NCI-H187 (cell line): Measurements from ENCODE around the gene SCN5A.
"Not testable (repeated sequence)": the region's sequence is repeated elsewhere in the genome, so short reads cannot be mapped to it uniquely, and the experiment has no call there.

Experiments
- DNase-seq, 2 experiments: peaks; one replicate each; lab custom pipeline; 2025; lab: John Stamatoyannopoulos, UW

Gene SCN5A

DNA sequence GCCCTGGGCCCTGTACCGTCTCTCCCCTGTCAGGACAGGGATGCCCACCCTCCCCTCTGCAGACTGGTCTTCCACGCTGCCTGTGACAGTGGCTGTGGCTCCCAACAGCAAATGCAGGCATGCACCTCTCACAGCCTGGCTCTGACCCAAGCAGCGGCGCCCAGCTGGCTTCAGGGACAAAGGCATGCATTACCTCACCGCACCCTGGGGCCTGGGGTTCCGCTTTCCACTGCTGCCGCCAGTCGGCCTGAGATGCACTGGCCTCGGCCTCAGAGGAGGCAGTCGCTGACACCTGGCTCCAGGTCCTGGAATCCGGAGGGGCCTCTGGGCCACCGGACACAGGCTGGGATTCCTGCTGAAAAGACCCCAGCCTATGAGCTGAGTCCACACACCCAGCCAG, 70.3 kb downstream of the SCN5A start:
- DNase-seq: no peak

DNA sequence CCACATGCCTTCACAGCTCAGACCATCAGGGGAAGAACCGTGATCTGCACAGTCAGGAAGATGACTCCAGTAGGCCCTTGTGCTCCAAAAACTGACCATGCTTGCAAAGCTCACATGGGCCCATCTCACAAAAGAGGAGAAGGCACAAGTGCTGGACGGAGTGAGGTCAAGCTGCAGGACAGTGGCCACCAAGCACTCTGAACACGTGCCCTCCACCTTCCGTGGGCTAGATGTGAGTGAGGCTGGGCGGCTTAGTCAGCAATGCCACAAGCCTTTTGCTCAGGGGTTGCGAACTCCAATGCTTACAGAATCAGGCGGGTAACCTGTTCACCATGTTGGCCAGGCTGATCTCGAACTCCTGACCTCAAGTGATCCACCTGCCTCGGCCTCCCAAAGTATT, 70.9 kb downstream of the SCN5A start:
- DNase-seq: no peak

DNA sequence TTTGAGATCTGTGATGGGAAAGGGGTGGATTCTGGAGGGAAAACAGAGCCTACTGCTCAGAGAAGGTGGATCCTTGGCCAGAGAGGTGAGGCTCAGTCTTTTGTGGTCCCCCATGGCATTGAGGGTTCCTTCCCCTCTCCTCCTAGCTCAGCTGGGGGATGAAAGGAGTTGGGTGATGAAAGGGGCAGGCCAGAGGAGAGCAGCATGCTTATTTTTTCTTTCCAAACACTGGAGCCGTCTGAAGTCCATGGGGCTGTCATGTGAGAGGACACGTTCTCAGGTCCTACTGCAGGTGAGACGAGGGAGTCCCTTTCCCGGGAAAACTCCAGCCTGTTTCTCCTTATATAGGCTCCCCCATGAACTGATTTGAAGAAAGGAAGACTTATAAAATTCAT, 71.4 kb downstream of the SCN5A start:
- DNase-seq: no peak

DNA sequence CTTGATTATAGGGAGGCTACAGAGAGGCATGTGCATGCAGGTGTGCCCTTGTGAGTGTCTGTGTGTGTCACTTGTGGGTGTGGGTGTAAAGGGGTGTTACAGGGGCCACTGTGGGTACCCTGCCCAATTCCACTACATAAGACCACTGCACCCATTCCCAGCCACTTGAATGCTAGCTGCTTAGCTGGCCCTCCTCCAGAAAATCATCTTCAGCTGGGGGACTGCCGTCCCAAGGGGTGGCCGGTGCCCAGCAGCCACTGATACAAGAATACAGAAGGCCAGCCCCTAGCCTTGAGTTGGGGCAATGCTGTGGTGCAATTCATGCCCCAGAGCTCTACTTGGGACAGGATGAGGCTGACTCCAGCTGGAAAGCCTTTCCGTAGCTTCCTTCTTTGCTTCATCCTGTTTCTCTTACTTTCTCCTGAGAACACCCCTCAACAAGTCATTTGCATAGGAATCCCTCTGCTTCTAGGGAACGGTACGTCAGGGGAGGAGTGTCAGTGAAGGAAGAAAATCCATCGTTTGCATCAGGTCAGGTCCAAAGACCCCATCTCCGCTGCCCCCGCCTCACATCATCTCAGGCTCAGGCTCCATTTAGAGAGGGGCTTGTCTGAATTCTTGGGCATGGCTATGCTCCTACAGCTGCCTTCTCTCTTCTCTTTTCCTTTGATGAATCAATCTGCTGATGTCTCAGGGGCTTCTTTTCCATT, 72.0 kb downstream of the SCN5A start:
- no peak for DNase-seq

DNA sequence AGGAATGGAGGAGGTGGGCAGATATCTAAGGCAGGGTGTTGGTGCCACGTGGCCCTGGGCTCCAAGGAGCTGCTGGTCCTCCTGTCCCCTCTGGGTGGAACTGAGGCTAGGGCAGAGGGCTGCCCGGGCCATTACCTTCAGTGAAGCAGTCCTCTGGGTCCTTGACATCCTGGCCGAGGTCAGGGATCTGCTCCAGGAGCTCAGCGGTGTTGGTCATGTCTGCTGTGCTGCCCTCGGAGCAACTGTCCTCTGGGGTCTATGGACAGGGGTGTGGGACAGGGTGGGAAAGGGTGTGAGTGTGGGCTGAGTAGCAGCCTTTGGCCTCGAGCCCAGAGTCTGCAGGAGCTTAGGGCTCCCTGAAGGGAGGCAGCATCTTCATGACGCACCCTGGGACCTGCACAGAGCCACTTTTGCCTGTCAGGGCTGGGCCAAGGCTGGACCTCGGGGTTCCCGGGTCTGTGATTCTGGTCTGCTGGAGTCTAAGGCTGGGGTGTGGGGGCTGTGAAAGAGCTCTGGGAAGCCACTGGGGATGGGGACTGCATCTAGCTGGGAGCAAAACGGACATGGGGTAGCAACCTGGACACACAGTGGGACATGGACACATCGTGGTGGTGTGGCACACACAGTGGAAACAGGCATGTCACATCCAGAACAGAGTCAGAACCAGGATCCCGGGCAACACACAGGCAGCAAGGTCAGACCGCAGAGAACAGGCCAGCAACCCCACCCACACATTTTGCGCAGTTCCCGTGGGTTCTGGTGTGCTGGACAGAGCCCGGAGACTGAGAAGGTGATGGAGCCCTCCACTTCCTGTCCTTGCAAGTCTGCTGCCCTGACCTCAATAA, 72.7 kb downstream of the SCN5A start:
- DNase-seq: no peak

DNA sequence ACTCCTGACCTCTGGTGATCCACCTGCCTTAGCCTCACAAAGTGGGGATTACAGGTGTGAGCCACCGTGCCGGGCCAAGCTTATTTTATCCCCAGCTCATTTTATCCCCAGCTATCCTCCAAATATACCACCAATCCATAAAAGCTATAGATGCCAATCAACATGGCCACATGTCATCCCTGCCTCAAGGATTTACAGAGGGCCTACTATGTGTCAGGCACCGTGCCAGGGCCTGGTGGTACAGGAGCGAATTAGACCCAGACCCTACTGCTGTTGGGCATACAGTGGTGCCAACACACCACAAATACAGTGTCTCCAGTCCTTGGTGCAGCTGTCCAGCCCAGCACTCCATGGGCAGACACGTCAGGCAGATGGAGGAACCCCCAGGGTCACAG, 73.4 kb downstream of the SCN5A start:
- DNase-seq: no peak

DNA sequence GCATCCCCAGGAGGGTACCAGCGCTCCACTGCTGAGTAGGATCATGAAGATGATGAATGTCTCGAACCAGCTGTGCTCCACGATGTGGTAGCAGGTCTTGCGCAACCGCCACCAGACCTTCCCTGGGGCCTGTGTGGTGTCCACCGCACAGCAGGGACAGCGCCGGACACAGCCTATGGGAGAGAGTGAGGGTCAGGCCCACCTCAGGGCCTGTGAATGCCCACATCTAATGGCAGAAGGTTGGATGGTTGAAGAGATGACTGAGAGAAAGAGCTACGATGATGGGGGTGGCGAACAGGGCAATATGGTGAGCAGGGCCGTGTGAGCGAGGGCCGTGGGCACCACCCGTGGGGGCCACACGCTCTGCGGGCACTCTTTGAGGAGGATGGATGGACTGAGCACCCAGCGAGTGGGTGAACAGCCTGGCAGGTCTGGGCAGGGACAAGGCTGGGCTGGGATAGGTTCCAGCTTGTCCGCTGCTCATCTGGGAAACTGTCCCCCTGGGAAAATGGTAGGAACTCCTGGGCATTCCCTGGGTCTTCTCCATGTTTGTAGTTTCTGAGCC, 74.1 kb downstream of the SCN5A start:
- DNase-seq: no peak

DNA sequence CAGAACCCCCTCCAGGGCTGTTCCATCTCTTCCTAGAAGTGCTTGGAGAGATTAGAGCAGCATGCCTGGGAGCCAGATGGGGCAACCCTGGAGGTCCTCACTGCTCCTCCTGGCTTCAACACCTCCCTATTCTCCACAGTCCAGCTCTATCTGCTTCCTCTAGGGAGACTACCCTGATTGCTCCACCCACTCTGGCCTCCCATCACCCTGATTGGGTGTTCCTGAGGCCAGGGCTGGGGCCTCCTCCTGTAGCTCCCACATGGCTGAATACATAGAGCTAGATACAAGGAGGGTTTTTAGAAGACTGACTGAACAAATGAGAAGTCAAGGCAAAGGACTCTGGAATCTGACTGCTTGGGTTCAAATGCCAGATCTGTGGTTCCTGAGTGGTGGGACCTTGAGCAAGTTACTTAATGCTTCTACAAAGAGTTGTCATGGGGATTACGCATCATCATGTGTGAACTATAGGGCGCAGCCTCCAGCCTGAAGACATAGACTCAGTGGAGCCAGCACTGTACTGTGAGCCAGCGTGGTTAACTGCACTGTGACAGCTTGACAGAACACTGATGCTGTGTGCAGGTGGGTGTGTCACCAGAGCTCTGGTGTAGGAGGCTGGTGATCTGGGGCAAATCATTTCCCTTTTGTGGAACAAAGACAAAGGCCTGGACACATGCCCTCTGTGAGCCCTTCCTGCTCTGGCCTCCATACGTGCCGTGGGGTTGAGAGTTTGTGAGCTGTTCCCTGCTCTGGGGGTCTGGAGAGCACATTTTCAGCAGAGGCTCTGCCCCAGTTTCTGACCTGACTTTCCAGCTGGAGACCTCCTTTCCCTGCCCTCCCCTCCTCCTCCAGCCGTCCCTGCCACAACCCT, 74.8 kb downstream of the SCN5A start:
- no peak for DNase-seq

DNA sequence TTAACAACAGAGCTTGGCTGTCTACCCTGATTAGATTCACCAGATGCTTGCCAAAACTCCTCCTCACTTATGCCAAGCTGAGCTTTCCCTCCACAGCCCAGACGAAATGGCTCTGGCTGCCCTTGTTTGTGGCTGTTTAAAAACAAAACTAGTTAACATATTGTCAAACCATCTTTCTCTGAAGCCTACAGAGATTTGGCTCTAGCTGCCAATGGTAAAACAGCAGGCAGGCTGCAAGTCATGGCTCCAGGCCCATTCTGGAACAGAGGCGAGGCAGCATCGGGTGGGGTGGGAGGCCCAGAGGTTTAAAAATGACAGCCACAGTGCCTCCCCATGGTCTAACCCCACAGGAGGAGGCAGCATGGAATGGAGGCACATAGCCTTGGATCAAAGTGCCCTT, 75.9 kb downstream of the SCN5A start:
- no peak for DNase-seq

DNA sequence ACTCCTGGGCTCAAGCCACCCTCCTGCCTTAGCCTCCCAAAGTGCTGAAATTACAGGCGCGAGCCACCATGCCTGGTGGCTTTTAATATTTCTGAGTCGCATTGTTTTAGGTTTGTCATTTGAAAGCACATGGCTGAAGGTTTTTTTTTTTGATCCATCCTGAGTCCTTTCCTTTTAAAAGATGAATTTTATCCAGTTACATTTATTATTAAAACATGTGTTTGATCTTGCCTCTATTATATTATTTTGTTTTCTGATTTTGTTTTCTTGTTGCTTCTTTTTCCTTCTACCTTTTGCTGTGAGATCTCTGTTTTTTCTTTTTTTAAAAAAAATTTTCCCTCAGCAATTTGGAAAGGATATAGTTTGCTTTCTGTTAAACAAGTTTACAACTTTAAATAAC, 76.4 kb downstream of the SCN5A start:
- DNase-seq: no peak

DNA sequence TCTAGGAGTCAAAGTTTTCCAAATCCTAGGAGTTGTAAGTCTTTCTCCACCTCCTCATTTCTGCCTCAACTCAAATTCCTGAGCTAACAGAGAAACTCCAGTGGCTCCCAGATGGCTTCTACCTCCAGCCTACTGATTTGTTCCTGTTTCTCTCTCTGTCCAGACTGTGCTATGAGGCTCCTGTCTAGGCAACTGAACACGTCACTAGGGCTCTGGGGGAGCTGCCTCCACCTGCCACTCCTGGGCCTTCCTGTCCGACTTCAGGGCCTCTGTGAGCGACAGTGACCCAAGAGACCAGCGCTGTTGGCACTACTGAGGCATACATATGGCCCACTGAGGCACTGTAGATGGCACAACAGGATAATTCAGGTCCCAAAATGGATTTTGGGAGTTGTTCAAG, 82.0 kb downstream of the SCN5A start:
- no peak for DNase-seq

DNA sequence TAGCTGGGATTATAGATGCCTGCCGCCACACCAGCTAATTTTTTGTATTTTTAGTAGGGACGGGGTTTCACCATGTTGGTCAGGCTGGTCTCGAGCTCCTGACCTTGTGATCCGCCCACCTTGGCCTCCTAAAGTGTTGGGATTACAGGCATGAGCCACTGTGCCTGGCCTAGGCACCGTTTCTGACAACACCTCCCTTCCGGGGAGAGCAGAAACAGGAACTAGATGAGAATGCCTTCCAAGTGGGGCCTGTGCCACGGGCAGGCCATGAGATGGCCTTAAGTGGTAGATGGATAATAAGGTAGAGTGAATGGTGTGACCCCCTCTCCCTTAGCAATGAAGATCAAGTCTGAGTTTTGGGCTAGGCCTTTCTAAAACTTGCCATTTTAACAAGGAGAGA, 82.7 kb downstream of the SCN5A start:
- DNase-seq: not testable (repeated sequence)

DNA sequence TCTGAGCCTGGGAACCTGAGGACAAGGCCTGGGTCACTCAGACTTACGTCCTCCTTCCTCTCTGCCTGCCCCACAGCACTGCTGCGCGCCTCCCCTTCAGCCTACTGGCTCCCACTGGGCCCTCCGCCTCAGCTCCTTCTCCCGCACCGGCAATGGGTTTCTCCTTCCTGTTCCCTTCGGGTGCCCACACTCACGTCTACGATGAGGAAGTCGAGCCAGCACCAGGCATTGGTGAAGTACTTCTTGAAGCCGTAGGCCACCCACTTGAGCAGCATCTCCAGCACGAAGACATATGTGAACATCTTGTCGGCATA, 83.3 kb downstream of the SCN5A start:
- DNase-seq: no peak

DNA sequence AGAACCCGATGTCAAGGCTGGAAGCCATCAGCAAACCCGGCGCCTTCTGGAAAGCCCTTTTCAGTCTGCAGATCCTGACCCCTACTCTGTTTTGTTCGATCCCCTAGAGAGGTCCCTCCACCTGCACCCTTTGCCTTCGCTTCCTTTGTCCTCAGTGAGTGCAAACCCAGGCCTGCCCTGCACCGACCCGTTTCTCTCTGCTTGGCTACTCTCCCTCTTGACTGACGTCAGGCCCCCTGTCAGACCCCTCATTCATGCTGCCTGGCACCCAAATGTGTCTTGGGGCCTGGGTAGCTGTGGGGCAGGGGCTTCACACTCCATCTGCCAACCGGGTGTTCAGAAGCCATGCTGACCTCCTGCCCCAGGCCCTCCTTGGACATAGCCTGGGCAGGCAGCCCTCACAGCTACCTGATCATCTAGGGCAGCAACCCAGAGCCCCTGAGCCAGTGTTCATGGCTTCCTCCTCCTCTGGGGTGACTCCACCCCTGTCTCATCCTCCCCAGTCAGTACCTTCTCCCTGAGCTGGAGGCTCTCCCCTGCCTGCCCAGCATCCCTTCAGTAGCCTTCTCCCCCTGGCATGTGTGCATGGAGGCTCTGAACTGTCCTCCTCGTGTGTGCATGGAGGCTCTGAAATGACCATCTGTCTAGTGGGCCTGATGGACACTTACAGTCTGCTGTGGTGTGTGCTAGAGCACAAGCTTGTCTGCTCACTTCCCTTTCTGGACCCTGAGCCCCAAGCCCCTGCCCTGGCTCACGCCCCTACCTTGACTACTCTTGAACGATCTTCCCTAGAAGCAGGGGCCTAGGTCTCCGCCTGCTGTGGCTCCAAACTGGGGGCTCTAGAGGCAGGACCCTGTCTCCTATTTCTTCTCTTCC, 83.9 kb downstream of the SCN5A start:
- no peak for DNase-seq

DNA sequence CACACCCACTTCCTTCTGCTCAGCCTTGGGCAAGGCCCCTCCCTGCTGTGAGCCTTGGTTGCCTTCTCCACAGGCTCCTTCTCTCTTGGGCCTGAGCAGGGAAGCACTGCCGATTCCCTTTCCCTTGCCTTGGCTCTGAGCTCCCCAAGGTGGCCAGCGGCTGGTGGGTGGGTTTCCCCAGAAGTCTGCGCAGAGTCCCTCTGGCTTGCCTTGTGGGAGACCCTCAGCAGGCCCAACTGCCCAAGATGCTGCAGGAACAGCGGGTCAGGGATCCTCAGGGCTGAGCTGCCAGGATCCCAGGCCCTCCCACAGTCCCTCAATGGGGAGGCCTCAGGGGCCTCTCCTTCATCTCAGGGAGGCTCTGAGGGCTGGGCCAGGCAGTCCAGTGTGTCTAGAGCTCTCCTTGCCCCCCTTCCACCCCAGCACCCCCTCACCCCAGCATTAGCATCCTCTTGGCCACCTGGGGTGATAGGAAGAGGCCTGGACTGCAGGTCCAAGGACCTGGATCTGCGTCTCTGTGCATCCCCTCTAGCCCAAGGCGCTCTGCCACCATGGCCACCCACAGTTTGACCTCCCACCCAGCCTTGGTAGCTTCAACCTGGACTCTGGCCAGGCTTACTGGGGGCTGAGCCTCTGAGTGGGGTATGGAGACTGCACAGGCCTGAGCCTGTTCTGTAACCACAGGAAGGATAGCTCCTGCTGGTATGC, 84.7 kb downstream of the SCN5A start:
- DNase-seq: no peak

DNA sequence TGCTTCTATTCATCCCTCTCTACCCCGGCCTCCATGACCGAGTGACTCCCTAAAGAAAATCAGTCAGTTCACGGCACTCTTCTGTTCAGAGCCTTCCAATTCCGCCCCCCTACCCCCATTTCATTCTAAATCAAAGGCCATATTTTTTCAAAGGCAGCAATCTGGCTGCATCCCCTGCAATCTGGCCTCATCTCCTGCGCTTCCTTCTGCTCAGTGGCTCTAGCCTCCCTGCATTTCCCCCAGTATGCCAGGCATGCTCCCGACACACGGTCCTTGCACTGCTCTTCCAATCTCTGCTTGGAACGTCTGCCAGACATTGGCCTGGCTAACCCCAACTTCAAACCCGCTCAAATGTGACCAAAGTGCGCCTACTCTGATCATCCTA, 85.6 kb downstream of the SCN5A start:
- DNase-seq: no peak

DNA sequence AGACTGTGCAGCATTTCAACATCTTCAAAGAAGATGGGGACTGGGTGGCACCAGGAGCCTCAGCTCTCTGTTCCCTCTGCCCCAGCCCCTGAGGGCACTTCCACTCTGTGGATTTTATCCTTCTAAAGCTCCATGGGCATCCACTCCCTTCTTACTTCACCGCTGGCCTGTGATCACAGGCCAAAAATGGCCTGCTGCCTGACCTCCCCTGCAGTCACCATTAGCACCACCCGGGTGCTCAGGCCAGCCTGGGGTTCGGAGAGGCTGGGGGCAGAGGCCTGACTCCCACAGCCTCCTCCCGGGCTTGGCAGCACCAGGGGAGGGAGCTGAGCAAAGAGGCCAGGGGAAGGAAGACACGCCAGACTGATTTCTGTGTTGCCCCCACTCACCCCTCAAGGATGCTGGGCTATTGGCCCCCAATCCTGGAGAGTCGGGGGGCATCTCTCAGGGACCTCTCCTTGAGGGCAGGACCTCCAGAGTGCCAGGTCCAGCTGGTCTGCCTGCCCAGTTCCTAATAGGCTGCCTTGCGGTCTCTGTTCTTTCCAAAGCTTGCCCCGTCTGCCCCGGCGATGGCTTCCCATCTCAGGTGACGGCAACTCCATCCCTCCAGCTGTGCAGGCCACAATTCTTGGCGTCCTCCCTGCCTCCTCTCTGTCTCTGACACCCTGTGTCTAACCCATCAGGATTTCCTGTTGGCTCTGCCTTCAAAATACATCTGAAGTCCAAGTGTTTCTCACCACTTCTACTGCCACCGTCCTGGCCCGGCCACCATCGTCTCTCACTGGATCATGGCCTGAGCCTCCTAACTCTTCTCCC, 86.2 kb downstream of the SCN5A start:
- DNase-seq: no peak

DNA sequence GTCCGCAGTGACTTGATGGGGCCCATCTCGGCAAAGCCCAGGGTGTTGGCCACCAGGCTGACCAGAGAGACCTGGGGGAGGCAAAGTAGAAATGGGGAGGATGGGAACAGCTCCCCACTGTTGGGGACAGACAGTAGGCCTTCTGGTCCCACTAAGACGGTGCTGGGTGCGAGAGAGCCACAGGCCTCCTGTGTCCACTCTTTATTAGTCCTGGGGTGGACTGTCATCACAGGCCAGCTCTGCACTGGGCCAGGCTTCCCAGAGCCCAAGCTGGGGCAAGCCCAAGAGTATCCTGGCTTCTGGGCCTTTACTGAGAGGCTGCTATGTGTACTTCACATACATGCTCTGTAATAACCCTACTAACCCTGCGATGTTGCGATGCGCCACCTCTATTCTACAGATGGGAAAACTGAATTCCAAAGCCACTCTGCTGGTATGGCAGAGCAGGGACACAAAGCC, 87.0 kb downstream of the SCN5A start:
- no peak for DNase-seq

DNA sequence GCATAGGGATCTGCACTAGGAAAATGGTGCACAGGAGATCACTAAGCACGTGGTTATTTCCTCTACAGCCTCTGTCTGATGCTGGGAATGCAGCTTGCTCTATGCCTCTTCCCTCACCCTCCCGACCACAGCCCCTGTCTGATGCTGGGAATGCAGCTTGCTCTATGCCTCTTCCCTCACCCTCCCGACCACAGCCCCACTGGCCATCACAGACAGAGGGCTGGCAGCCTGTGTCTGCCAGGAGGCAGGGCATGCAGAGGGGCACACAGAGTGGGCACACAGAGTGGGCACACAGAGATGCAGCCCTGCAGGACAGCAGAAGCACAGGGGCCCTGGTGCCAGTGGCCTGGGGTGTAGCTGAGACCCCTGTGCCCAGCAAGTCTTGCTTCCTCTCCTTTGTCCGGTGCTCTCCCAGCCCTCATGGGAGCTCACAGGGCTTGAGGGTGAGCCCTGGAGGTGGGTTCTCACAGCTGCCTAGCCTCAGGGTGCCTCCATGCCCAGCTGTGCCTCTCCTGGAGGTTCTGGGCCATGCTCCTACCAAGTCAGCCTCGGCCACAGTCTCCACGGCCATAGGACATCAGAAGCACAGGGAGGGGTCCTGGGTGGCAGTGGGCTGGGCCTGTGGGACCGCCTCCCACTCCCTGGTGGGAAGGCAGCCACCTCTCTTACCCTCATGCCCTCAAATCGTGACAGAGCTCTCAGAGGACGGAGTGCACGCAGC, 87.6 kb downstream of the SCN5A start:
- no peak for DNase-seq
